Stomach smooth muscle (tissue), 2 donors: ENCODE data around the gene ADK.
"Not testable (repeated sequence)": the region's sequence is repeated elsewhere in the genome, so short reads cannot be mapped to it uniquely, and the experiment has no call there.

Source experiments
- H3K27ac ChIP-seq: one replicate; pipeline ENCODE4 v1.7.0; 2013; ENCODE audit warnings: mild to moderate bottlenecking, low read length, inconsistent platforms
- H3K27me3 ChIP-seq, 2 donors: one replicate each; pipeline ENCODE4 v1.7.0; 2013; ENCODE audit warnings: low read length in 2 of 2; ENCODE audit not compliant: insufficient read depth in 2 of 2, control insufficient read depth in 1 of 2
- H3K36me3 ChIP-seq, 2 donors: one replicate each; pipeline ENCODE4 v1.7.0; 2013; ENCODE audit warnings: low read length in 2 of 2; ENCODE audit not compliant: control insufficient read depth in 2 of 2, insufficient read depth in 2 of 2
- H3K4me1 ChIP-seq: one replicate; pipeline ENCODE4 v1.7.0; 2013; ENCODE audit warnings: low read length; ENCODE audit not compliant: control insufficient read depth, insufficient read depth
- H3K4me3 ChIP-seq, 2 donors: one replicate each; pipeline ENCODE4 v1.7.0; 2013; ENCODE audit warnings: low read length in 2 of 2
- H3K9ac ChIP-seq, 2 donors: one replicate each; pipeline ENCODE4 v1.7.0; 2013; ENCODE audit warnings: low read length in 2 of 2, mild to moderate bottlenecking in 1 of 2
- H3K9me3 ChIP-seq, 2 donors: one replicate each; pipeline ENCODE4 v1.7.0; 2013; ENCODE audit warnings: low read length in 2 of 2; ENCODE audit not compliant: control insufficient read depth in 2 of 2
- donor health status: healthy.
- donor health status: Pancreatic carcinoma.

ADK gene

GRCh38 chr10:74480778-74481177 lies 329.8 kb downstream of the ADK start:
- H3K27ac ChIP-seq, result no peak overlapping the region
- no peak overlapping the region for H3K9ac ChIP-seq
- no peaks in the 10 kb centered on the region for H3K36me3 ChIP-seq
- no peaks in the 10 kb centered on the region for H3K4me1 ChIP-seq
- no peak overlapping the region for H3K4me3 ChIP-seq
- H3K9me3 ChIP-seq, result no peaks in the 10 kb centered on the region
- H3K27me3 ChIP-seq, result no peaks in the 10 kb centered on the region

- no peaks in the 10 kb centered on the region for H3K4me1 ChIP-seq
- no peak overlapping the region for H3K9ac ChIP-seq
- H3K4me3 ChIP-seq, result no peak overlapping the region
- H3K36me3 ChIP-seq, result no peaks in the 10 kb centered on the region
- H3K9me3 ChIP-seq, result no peaks in the 10 kb centered on the region
- no peak overlapping the region for H3K27ac ChIP-seq
- no peaks in the 10 kb centered on the region for H3K27me3 ChIP-seq
These were observed 332.3 kb downstream of the ADK start for GRCh38 chr10:74483356-74483755.

- Histone ChIP-seq H3K9ac (no peak overlapping the region), H3K9me3 (no peaks in the 10 kb centered on the region), H3K27me3 (no peaks in the 10 kb centered on the region), H3K4me1 (no peaks in the 10 kb centered on the region), H3K36me3 (no peaks in the 10 kb centered on the region), H3K27ac (no peak overlapping the region), H3K4me3 (no peak overlapping the region)
These were observed 334.3 kb downstream of the ADK start for GRCh38 chr10:74485283-74485682.

- Histone ChIP-seq H3K9me3 (no peaks in the 10 kb centered on the region), H3K36me3 (no peaks in the 10 kb centered on the region), H3K27ac (no peak overlapping the region), H3K4me1 (no peaks in the 10 kb centered on the region), H3K9ac (no peak overlapping the region), H3K27me3 (no peaks in the 10 kb centered on the region), H3K4me3 (no peak overlapping the region)
These were observed 335.6 kb downstream of the ADK start for GRCh38 chr10:74486659-74487058.

GRCh38 chr10:74488907-74489306 lies 337.9 kb downstream of the ADK start:
- H3K27ac ChIP-seq, result no peak overlapping the region
- H3K27me3 ChIP-seq, result no peaks in the 10 kb centered on the region
- no peaks in the 10 kb centered on the region for H3K36me3 ChIP-seq

GRCh38 chr10:74490551-74490950 lies 339.5 kb downstream of the ADK start:
- no peak overlapping the region for H3K27ac ChIP-seq
- no peaks in the 10 kb centered on the region for H3K27me3 ChIP-seq
- H3K4me1 ChIP-seq, result no peaks in the 10 kb centered on the region
- no peaks in the 10 kb centered on the region for H3K36me3 ChIP-seq
- no peak overlapping the region for H3K9ac ChIP-seq
- H3K9me3 ChIP-seq, result no peaks in the 10 kb centered on the region
- H3K4me3 ChIP-seq, result no peak overlapping the region

More at GRCh38 chr10:74488907-74489306, 337.9 kb downstream of the ADK start:
- H3K4me3 ChIP-seq, result no peak overlapping the region
- H3K9ac ChIP-seq, result no peak overlapping the region
- no peaks in the 10 kb centered on the region for H3K9me3 ChIP-seq
- H3K4me1 ChIP-seq, result no peaks in the 10 kb centered on the region

- Histone ChIP-seq H3K27me3 (no peaks in the 10 kb centered on the region), H3K36me3 (no peaks in the 10 kb centered on the region), H3K9ac (no peak overlapping the region), H3K9me3 (no peaks in the 10 kb centered on the region), H3K4me1 (no peaks in the 10 kb centered on the region), H3K4me3 (no peak overlapping the region), H3K27ac (no peak overlapping the region)
These were observed 340.0 kb downstream of the ADK start for GRCh38 chr10:74491014-74491413.

GRCh38 chr10:74496276-74496675 lies 345.3 kb downstream of the ADK start:
- not testable (repeated sequence) for H3K9ac ChIP-seq, H3K9me3 ChIP-seq, H3K27ac ChIP-seq, H3K4me3 ChIP-seq, H3K36me3 ChIP-seq, H3K4me1 ChIP-seq, H3K27me3 ChIP-seq

GRCh38 chr10:74498664-74499063 lies 347.6 kb downstream of the ADK start:
- H3K4me3 ChIP-seq, H3K27me3 ChIP-seq, H3K4me1 ChIP-seq, H3K27ac ChIP-seq, H3K9ac ChIP-seq, H3K9me3 ChIP-seq, H3K36me3 ChIP-seq: not testable (repeated sequence)

GRCh38 chr10:74500026-74500704 lies 349.1 kb downstream of the ADK start:
- Histone ChIP-seq H3K36me3 (no peaks in the 10 kb centered on the region), H3K27me3 (no peaks in the 10 kb centered on the region), H3K9ac (no peak overlapping the region), H3K4me1 (no peaks in the 10 kb centered on the region), H3K4me3 (no peak overlapping the region), H3K9me3 (no peaks in the 10 kb centered on the region), H3K27ac (no peak overlapping the region)

GRCh38 chr10:74500816-74501215 lies 349.8 kb downstream of the ADK start:
- Histone ChIP-seq H3K4me3 (no peak overlapping the region), H3K9ac (no peak overlapping the region), H3K27ac (no peak overlapping the region), H3K9me3 (no peaks in the 10 kb centered on the region), H3K27me3 (no peaks in the 10 kb centered on the region), H3K4me1 (no peaks in the 10 kb centered on the region), H3K36me3 (no peaks in the 10 kb centered on the region)
